Cerebellar cortex (tissue), 1 donor: ENCODE results near the gene RASA3.
"Not testable (repeated sequence)": the region's sequence is repeated elsewhere in the genome, so short reads cannot be mapped to it uniquely, and the experiment has no call there.

ENCODE experiments used
- DNase-seq: peaks from one replicate; pipeline ENCODE4 v3.0.0-alpha.2; 2015; ENCODE audit warnings: low spot score

RASA3 gene

DNA sequence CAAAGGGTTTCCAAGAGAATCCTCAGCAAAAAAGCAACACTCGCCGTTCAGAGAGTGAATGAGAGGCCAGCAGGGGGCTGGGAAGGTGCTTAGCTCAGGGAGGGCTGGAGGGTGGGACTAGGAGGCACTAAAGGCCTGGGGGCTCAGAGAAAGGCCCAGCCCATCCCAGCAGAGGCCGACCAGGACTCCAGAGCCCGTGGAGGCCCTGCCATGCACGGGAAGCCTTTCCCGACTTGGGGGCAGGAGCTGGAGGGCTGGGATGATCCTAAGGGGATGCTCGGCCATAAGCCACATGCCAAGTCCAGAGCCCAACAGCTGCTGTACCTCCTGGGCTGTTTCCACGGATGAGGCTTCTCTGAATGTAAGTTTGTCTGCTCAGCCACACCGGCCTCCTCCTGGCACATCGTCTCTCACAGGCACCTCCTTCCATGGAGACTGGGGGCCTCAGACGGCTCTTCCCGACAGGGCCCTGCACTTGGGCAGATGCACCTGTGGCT lies 19.5 kb downstream of the RASA3 start:
- DNase-seq, result no peak

- no peak for DNase-seq
Measured at GRCh38 chr13:114112231-114112825, 20.1 kb downstream of the RASA3 start.

GRCh38 chr13:114111577-114111976 lies 20.8 kb downstream of the RASA3 start:
- no peak for DNase-seq

DNA sequence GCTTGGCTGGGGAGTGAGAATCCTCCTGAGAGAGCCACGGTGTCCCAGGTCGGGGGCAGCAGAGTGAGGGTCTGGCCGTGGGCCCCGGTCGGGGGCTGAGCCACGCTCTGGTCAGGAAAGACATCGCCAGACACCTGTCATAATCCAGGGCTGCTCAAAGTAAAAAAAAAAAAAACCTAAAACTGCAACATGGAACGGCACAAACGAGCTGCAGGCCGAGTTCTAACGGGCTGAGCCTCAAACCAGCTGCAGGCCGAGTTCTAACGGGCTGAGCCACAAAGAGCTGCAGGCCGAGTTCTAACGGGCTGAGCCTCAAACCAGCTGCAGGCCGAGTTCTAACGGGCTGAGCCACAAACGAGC lies 21.6 kb downstream of the RASA3 start:
- not testable (repeated sequence) for DNase-seq

DNA sequence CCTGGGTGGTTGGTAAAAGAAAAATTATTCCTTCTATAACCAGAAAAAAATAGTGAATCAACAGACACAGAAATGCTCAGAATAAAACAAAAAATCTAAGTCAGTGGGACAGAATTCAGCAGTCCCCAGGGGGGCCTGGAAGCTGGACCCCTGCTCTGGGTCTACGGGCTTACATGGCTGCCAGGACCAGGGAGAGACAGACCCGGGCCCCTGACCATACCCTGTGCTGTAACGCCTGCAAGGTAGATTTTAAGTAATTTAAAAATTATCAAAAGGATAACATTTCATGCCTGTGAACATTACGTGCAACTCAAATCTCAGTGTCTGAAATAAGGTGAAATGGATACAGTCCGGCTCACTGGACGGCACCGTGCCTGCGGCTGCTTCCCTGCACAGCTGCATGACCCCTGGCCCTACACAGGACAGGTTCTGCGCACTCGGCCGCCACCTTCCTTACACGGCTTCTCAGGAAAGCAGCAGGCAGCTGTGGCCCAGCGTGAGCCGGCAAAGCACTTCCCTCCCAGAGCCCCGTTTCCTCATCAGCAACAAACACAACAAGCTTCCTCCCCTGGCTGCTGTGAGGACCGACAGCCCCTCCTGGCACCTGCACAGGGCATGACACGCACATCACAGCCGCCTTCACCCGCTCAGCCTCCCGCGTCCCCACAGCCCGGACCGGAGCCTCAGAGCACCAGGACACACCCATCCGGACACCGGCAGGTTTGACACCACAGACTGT lies 22.2 kb downstream of the RASA3 start:
- peak; percentile 24 for DNase-seq

DNA sequence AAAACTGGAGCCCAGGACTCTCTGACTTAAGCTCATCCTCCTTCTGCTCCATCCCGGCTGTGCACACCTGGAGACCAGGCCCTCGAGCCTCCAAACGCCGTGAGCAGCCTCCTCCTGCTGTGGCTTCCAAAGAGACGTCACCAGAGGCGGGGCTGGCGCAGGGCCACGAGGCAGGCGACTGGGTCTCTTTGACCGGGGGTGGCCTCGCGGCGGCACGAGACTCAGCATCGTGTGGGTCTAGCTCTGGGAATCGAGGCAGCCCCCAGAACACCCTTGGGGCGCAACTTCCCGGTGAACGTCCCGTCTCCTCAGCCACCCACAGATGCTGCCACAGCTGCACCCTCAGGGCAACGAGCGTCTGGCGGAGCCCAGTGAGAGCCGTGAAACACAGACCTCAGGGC lies 22.8 kb downstream of the RASA3 start:
- no peak for DNase-seq

- no peak for DNase-seq
Measured at GRCh38 chr13:114108894-114109293, 23.5 kb downstream of the RASA3 start.

- no peak for DNase-seq
Measured at GRCh38 chr13:114108141-114108761, 24.2 kb downstream of the RASA3 start.

DNA sequence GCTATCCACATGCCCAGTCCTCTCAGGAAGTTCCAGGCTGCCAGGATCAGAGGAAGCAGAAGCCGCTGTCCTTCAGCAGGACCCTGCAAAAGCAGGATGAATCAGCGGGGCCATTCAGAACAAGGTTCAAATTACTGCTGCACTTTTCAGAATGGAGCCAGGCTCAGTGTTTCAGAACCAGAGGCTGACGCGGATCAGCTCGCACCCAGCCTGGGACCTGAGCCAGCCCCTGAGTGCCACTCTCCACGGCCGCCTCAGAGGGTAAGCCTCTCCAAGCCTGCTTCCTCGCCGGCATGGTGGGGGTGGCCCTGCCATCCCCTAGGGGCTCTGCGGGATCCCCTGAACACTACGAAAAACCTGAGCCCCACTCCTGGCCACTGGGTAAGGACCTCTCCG lies 24.7 kb downstream of the RASA3 start:
- DNase-seq, result no peak

- DNase-seq, result no peak
Measured at GRCh38 chr13:114106991-114107685, 25.3 kb downstream of the RASA3 start.

DNA sequence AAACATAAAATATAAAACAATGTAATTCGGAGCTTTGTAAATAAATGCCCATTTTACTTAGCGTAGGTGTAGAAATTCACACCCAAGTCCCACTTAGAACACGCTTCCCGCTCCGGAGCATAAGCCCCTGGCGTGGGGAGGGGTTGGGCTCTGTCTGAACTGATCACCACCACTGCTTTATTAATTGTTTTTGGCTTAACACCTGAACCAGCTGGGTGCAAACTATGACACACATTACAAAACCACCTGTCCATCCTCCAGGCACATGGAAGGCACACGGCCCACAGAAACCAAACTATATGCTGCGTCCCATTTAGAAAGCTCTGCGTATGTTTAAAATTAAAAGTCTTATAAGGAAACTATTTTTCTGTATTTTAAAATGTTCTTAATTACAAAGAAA lies 25.9 kb downstream of the RASA3 start:
- no peak for DNase-seq

DNA sequence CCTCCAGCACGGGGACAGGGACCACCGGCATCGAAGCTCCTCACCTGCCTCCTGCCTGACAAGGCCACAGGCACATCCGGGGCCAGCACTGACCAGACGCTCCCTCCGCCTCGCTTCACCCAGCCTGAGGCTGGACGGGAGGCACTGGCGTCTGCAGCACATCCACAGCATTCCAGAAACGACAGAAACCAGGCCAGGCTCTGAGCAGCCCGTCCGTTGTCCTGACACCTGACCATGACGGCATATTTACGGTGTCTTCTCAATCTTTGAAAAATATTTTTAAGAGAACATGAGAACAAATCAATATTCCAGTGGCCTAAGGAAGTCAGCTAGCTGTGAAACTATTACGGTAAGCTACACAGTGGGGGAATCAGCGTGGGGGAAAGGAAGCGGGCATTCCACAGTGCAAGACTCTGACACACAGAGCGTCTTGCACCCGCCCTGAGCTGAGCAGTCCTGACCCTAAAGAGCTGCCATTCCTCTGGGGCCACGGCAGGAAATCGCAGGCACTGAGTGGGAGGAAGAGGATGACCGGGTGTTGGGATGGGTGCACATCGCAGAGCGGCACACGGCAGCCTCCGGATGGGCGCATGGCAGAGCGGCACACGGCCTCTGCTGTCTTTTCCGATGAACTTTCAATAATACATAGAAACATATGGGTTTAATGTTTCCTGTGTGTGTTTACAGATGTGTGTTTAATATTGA lies 26.8 kb downstream of the RASA3 start:
- no peak for DNase-seq

DNA sequence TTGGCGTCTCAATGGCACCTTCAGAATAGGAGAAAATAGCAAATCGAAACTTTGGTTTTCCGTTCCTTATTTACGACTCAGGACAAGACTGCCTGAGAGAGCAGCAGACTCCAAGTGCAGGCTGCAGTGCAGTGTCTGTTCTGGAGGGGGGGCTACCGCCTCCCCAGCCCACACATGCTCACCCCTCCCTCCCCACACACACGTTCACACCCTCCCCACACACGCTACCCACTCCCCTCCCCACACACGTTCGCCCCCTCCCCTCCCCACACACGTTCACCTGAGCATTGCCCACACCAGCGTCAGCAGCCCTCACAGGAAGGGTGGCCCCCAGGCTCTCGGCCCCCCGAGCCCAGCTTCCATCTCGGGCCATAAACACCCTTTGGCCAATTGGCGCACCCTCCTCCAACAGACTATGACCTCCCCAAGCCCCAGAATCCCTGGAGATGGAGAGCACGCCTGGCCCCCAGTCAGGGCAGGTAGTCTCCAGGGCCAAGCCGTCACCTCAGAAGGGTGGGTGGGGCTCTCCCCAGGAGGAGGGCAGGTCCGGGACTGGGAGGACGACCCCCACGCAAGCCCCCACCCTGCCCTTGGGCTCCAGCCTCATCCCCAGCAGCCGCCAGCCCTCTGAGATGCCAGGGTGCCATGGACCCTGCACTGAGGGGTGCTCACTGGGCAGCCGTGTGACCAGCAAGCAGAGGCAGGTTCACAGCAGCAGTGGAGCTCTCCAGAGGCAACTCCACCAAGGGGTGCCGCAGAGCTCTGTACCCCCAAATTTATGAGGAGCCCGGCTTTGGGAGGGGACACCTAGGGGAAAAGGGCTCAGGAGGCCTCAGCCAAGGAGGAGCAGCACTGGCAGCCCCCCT lies 27.5 kb downstream of the RASA3 start:
- no peak for DNase-seq

- no peak for DNase-seq
Measured at GRCh38 chr13:114103801-114104654, 28.4 kb downstream of the RASA3 start.

- DNase-seq, result not testable (repeated sequence)
Measured at GRCh38 chr13:114103289-114103621, 29.2 kb downstream of the RASA3 start.

DNA sequence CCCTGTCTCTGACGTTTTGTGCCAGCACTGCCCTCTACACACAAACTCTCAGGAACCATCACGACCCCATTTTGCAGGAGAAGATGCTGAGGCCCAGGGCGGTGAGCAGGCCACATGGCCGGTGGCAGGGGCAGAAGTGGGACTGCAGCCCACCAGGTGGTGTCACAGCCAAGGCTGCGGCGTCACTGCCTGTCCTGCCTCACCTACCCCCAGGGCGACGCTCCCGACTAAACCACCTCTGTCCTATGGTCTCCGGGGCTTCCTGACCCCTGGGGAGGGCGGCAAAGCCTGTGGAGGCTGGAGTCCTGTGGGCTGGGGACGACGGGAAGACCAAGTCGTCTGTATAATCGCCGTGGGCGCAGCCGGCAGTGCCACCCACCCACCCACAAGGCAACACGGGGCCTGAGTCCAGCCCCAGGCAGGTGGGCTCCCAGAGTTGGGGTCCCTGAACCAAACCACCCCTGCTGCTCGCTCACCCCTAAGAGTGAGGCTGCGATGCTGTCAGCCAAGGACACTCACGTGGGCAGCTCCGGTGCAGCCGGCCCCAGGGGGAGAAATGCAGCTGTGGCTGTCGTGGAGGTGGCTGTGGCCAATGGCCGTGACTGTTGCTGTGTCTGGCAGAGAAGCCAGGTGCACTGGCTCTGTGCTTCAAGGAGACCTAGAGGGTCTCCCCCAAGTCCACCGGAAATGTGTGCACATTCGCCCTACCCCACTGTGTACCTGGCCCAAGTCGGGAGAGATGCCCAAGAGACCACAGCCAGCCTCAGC lies 29.7 kb downstream of the RASA3 start:
- DNase-seq, result no peak

GRCh38 chr13:114102131-114102520 lies 30.3 kb downstream of the RASA3 start:
- no peak for DNase-seq

- DNase-seq, result no peak
Measured at GRCh38 chr13:114101358-114102130, 30.9 kb downstream of the RASA3 start.
